ENCODE results near the gene MBD3L4. TPM values are rescaled to one million over a fixed set of nuclear protein-coding genes. Genes with fewer than 3 reads are reported as not detected.

MBD3L4 gene
- total RNA-seq, 1 donor from 2014 or later = not detected

DNA sequence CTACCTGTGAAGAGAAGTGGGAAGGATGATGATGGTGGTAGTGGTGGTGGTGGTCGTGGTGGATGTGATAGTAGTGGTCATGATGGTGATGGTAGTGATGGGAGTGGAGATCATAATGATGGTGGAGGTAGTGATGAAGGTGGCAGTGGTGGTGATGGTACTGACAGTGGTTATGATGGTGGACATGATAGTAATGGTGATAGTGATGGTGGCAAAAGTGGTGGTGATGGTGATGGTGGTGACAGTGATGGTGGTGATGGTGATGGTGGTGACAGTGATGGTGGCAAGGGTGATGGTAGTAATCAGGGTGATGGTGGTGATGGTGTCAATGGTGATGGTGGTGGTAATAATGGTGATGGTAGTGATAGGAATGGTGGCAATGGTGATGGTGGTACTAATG is 44.9 kb downstream of the MBD3L4 start:
- no peak for DNase-seq (ENCODE audit: extremely low spot score, unreplicated experiment)
- no peaks in the 10 kb centered on the region for H3K27me3 Mint-ChIP-seq (ENCODE audit: unreplicated experiment)
- TF ChIP-seq, protein P1, sequence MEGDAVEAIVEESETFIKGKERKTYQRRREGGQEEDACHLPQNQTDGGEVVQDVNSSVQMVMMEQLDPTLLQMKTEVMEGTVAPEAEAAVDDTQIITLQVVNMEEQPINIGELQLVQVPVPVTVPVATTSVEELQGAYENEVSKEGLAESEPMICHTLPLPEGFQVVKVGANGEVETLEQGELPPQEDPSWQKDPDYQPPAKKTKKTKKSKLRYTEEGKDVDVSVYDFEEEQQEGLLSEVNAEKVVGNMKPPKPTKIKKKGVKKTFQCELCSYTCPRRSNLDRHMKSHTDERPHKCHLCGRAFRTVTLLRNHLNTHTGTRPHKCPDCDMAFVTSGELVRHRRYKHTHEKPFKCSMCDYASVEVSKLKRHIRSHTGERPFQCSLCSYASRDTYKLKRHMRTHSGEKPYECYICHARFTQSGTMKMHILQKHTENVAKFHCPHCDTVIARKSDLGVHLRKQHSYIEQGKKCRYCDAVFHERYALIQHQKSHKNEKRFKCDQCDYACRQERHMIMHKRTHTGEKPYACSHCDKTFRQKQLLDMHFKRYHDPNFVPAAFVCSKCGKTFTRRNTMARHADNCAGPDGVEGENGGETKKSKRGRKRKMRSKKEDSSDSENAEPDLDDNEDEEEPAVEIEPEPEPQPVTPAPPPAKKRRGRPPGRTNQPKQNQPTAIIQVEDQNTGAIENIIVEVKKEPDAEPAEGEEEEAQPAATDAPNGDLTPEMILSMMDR (IDR thresholded peaks at IDR 0.05) = no peak
- H3K4me1 Mint-ChIP-seq (ENCODE audit: unreplicated experiment) = no peaks in the 10 kb centered on the region
- peaks cover 28% of the 10 kb centered on the region for H3K9me3 Mint-ChIP-seq (ENCODE audit: unreplicated experiment)
- no peak overlapping the region for H3K27ac Mint-ChIP-seq (ENCODE audit: unreplicated experiment)
- H3K36me3 Mint-ChIP-seq (ENCODE audit: unreplicated experiment) = no peaks in the 10 kb centered on the region
- no peak overlapping the region for H3K4me3 Mint-ChIP-seq (ENCODE audit: unreplicated experiment)

GRCh38 chr19:6988257-6988656 is 51.7 kb downstream of the MBD3L4 start:
- Mint-ChIP-seq H3K27me3 (ENCODE audit: unreplicated experiment) (no peaks in the 10 kb centered on the region), H3K4me3 (ENCODE audit: unreplicated experiment) (no peak overlapping the region), H3K36me3 (ENCODE audit: unreplicated experiment) (no peaks in the 10 kb centered on the region), H3K27ac (ENCODE audit: unreplicated experiment) (no peak overlapping the region), H3K4me1 (ENCODE audit: unreplicated experiment) (no peaks in the 10 kb centered on the region), H3K9me3 (ENCODE audit: unreplicated experiment) (peaks cover 17% of the 10 kb centered on the region)
- TF ChIP-seq, protein P1 (IDR thresholded peaks at IDR 0.05) = no peak
- no peak for DNase-seq (ENCODE audit: extremely low spot score, unreplicated experiment)

- DNase-seq (ENCODE audit: extremely low spot score, unreplicated experiment) = no peak
- H3K4me3 Mint-ChIP-seq (ENCODE audit: unreplicated experiment) = no peak overlapping the region
- H3K27me3 Mint-ChIP-seq (ENCODE audit: unreplicated experiment) = no peaks in the 10 kb centered on the region
- H3K27ac Mint-ChIP-seq (ENCODE audit: unreplicated experiment) = no peak overlapping the region
- peaks cover 20% of the 10 kb centered on the region for H3K9me3 Mint-ChIP-seq (ENCODE audit: unreplicated experiment)
- no peaks in the 10 kb centered on the region for H3K36me3 Mint-ChIP-seq (ENCODE audit: unreplicated experiment)
- TF ChIP-seq, protein P1 (IDR thresholded peaks at IDR 0.05) = no peak
- no peaks in the 10 kb centered on the region for H3K4me1 Mint-ChIP-seq (ENCODE audit: unreplicated experiment)
Observed at GRCh38 chr19:6987850-6988249, 52.1 kb downstream of the MBD3L4 start.

Other genes starting within 250 kb of the MBD3L4 start
- not detected in 2 replicates for gene ADGRE1, start 152.6 kb downstream of the MBD3L4 start, total RNA-seq
- not detected in 2 replicates for gene MBD3L2B, start 18.7 kb downstream of the MBD3L4 start, total RNA-seq
- not detected in 2 replicates for gene MBD3L5, start 9.6 kb downstream of the MBD3L4 start, total RNA-seq
- gene MBD3L2, start 9.1 kb upstream of the MBD3L4 start, total RNA-seq = not detected in 2 replicates
- not detected in 2 replicates for gene MBD3L3, start 18.5 kb upstream of the MBD3L4 start, total RNA-seq
- 13.5 and 13.6 TPM in 2 replicates for gene ZNF557, start 29.5 kb upstream of the MBD3L4 start, total RNA-seq